GM19372 (cell line): ENCODE data around the gene LRRC59.
A peak's percentile ranks its signal among the peaks of the same experiment; 100 is the strongest.
"Not testable (repeated sequence)": the region's sequence is repeated elsewhere in the genome, so short reads cannot be mapped to it uniquely, and the experiment has no call there.

Experiments used
- ATAC-seq: cut with Tn5 transposase; IDR thresholded peaks from one replicate; pipeline ENCODE4 v1.9.1; 2021; ENCODE audit warnings: mild to moderate bottlenecking, low read depth, moderate library complexity; ENCODE audit not compliant: unreplicated experiment

Gene LRRC59

GRCh38 chr17:50424996-50425681, 27.8 kb upstream of the LRRC59 start:
- ATAC-seq = no peak

GRCh38 chr17:50424246-50424995, 27.1 kb upstream of the LRRC59 start:
- ATAC-seq = no peak

GRCh38 chr17:50423553-50424159, 26.3 kb upstream of the LRRC59 start:
- no peak for ATAC-seq

- no peak for ATAC-seq
Measured at GRCh38 chr17:50422738-50423137, 25.4 kb upstream of the LRRC59 start.

- ATAC-seq = no peak
Measured at GRCh38 chr17:50421308-50422051, 24.2 kb upstream of the LRRC59 start.

DNA sequence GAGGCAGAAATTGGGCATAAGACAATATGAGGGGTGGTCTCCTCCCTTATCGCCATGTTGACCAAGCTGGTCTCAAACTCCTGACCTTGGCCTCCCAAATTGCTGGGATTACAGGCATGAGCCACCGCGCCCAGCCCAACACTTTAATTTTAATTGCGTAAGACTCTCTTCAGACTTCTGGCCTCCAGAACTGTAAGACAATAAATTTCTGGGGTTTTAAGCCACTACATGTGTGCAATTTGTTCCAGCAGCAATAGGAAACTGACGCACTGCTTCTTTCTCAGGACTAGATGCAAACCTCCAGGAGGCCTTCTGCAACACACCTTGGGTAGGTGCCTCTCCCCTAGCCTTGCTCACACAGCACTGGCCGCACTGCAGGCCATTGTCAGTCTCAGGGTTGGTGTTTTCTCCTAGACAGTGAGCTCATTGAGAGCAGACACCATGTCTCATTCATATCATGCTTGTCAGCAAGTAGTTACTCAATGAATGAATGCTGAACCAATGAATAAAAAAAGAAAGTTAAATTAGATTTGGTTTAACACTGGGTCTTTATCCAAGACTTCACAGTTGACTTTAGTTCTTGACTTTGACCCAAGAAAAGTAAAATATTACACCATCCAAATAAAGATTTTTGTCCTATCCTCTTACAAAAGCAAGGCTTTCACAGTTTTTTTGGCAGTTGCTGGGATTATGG, 23.2 kb upstream of the LRRC59 start:
- ATAC-seq = no peak

- ATAC-seq = not testable (repeated sequence)
Measured at GRCh38 chr17:50419577-50419976, 22.3 kb upstream of the LRRC59 start.

GRCh38 chr17:50414808-50415207, 17.5 kb upstream of the LRRC59 start:
- no peak for ATAC-seq

GRCh38 chr17:50412188-50412732, 14.9 kb upstream of the LRRC59 start:
- ATAC-seq = no peak

DNA sequence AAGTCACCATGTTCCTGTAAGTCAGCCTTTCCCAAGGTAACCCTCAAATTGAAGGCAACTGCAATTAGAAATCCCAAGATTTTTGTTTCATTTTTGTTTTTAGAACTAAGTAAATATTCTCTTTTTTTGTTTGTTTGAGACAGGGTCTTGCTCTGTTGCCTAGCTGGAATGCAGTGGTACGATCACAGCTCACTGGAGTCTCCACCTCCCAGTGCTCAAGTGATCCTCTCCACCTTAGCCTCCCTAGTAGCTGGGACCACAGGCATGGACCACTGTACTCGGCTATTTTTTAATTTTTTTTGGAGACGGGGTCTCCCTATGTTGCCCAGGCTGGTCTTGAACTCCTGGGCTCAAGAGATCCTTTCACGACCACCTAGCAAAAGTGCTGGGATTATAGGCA, 10.6 kb upstream of the LRRC59 start:
- no peak for ATAC-seq

- ATAC-seq = no peak
Measured at GRCh38 chr17:50406578-50406977, 9.3 kb upstream of the LRRC59 start.

GRCh38 chr17:50405351-50405750, 8.0 kb upstream of the LRRC59 start:
- ATAC-seq = not testable (repeated sequence)

GRCh38 chr17:50399591-50399990, 2.3 kb upstream of the LRRC59 start:
- ATAC-seq = not testable (repeated sequence)

DNA sequence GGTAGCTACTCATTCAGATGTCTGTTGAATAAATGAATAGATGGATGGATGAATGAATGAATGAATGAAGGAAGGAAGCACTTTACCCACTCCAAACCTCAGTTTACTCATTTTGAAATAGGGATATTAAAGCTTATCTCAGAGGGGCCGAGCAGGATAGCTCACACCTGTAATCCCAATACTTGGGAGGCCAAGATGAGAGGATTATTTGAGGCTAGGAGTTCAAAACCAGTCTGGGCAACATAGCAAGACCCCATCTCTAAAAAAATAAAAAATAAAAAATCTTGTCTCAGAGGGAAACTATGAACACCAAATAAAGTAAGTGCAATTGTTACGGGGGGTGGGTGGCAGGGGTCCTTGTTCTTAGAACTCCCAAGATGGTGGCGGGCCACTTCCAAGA, 1.3 kb upstream of the LRRC59 start:
- ATAC-seq = not testable (repeated sequence)

GRCh38 chr17:50397919-50398285, 579 bp upstream of the LRRC59 start:
- ATAC-seq = no peak

GRCh38 chr17:50396261-50397110, 837 bp downstream of the LRRC59 start:
- peak; percentile 7 for ATAC-seq

DNA sequence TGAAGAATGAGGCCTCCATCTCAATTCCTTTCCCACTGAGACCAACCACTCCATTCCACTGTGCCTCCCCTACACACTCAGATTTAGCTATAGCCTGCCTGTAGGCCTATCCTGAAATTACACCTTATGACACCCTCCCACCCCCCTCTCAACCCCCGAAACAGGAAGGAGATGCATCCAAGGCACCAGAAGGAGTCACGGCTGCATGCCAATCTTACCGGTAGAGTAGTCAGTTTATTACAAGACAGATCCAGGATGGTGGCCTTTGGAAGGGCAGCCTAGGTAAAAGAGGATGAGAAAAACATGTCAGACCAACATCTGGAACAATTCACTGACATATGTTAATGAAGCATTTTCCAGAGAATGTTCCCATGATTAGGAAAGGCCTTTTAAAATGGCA, 2.6 kb downstream of the LRRC59 start:
- ATAC-seq = no peak

GRCh38 chr17:50393700-50394099, 3.6 kb downstream of the LRRC59 start:
- ATAC-seq = no peak

- ATAC-seq = no peak
Measured at GRCh38 chr17:50392621-50393020, 4.7 kb downstream of the LRRC59 start.
